NB4 (cell line): ENCODE data around the gene MTHFR.

Experiments
- POLR2A ChIP-seq: IDR thresholded peaks from 2 replicates; pipeline ENCODE4 v1.6.1; 2011; ENCODE audit warnings: mild to moderate bottlenecking; ENCODE audit not compliant: insufficient read length; ENCODE audit errors: extremely low read depth
- TF ChIP-seq, protein P1 (sequence below): IDR thresholded peaks from one replicate; pipeline ENCODE4 v1.5.1; 2012; ENCODE audit warnings: low read depth, low read length
- TF ChIP-seq, protein P2 (sequence below): IDR thresholded peaks from 2 replicates; pipeline ENCODE4 v1.6.1; 2011; ENCODE audit warnings: low read depth, low read length

DNA sequence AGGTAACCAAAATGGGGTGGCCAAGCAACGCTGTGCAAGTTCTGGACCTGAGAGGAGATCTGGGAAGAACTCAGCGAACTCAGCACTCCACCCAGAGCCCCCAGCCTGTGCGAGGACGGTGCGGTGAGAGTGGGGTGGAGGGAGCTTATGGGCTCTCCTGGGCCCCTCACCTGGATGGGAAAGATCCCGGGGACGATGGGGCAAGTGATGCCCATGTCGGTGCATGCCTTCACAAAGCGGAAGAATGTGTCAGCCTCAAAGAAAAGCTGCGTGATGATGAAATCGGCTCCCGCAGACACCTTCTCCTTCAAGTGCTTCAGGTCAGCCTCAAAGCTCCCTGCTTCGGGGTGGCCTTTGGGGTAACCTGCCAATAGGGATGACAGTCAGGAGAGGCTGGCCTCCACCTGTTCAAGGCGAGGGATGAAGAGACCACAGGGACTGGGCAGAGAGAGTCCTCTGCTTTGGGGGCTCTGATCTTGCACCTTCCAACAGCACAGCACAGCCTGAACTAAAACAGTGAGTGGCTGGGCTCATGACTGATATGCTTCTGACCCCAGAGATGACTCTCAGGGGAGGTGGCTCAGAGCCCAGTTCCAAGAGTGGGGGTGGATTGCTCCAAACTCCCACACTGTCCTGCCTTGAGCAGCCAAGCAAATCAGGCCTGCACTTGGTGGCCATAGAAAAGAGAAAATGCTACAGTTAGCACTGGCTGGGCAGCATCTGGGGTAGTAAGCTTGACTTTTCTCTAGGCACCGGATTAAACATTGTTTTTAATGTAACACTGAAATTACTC, 9.5 kb downstream of the MTHFR start:
- no peak for TF ChIP-seq POLR2A
- TF ChIP-seq, protein P1, sequence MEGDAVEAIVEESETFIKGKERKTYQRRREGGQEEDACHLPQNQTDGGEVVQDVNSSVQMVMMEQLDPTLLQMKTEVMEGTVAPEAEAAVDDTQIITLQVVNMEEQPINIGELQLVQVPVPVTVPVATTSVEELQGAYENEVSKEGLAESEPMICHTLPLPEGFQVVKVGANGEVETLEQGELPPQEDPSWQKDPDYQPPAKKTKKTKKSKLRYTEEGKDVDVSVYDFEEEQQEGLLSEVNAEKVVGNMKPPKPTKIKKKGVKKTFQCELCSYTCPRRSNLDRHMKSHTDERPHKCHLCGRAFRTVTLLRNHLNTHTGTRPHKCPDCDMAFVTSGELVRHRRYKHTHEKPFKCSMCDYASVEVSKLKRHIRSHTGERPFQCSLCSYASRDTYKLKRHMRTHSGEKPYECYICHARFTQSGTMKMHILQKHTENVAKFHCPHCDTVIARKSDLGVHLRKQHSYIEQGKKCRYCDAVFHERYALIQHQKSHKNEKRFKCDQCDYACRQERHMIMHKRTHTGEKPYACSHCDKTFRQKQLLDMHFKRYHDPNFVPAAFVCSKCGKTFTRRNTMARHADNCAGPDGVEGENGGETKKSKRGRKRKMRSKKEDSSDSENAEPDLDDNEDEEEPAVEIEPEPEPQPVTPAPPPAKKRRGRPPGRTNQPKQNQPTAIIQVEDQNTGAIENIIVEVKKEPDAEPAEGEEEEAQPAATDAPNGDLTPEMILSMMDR: no peak
- TF ChIP-seq, protein P2, sequence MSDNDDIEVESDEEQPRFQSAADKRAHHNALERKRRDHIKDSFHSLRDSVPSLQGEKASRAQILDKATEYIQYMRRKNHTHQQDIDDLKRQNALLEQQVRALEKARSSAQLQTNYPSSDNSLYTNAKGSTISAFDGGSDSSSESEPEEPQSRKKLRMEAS: no peak
